ENCODE data around the gene PSRC1. TPM values are rescaled to one million over a fixed set of nuclear protein-coding genes. Genes with fewer than 3 reads are reported as not detected.

PSRC1 gene
- total RNA-seq, 5 donors from 2014 or later (not counting 1 experiment from before 2014, with no cell fraction given) = 0.35 to 1.6 (median 0.72) TPM

GRCh38 chr1:109269981-109270622 is 12.8 kb downstream of the PSRC1 start:
- Histone ChIP-seq H3K9me3 (no peaks in the 10 kb centered on the region), H3K27ac (ENCODE audit: low read length) (no peak overlapping the region), H3K4me1 (ENCODE audit: control insufficient read depth in 1 of 2, extremely low read depth in 1 of 2, insufficient read depth in 2 of 2, low read length in 2 of 2) (no peaks in the 10 kb centered on the region), H3K27me3 (replicated peaks in 1 of 2; ENCODE audit: control insufficient read depth in 2 of 2, extremely low read depth in 1 of 2, insufficient read depth in 2 of 2, low read length in 1 of 2) (peaks cover 0 to 7% of the 10 kb centered on the region in 2 experiments), H3K4me3 (ENCODE audit: control insufficient read depth in 1 of 2, extremely low read depth in 1 of 2, low read length in 1 of 2) (no peak overlapping the region), H3K36me3 (ENCODE audit: control insufficient read depth in 2 of 2, extremely low read depth in 1 of 2, insufficient read depth in 1 of 2, low read length in 1 of 2) (peaks cover 0 to 10% of the 10 kb centered on the region in 2 donors)
- H3K9me3 Mint-ChIP-seq = no peaks in the 10 kb centered on the region
- H3K27ac Mint-ChIP-seq = no peak overlapping the region
- peaks cover 2% of the 10 kb centered on the region for H3K36me3 Mint-ChIP-seq
- ATAC-seq (replicated peaks in 1 of 4) (no peak), DNase-seq (no peak)
- peaks cover 0 to 3% (median 0%) of the 10 kb centered on the region in 3 donors for H3K4me1 Mint-ChIP-seq
- H3K27me3 Mint-ChIP-seq = peaks cover 0 to 3% of the 10 kb centered on the region in 2 donors
- 86% methylated on average over 17 of the region's 17 CpGs for WGBS (ENCODE audit: insufficient coverage)
- no peak overlapping the region for H3K4me3 Mint-ChIP-seq
- CTCF ChIA-PET = no interaction called here
- POLR2A ChIA-PET = no interaction called here

- Mint-ChIP-seq H3K4me3 (no peak overlapping the region), H3K4me1 (peaks cover 0 to 3% (median 0%) of the 10 kb centered on the region in 3 donors), H3K27me3 (peaks cover 0 to 3% of the 10 kb centered on the region in 2 donors), H3K27ac (no peak overlapping the region), H3K9me3 (no peaks in the 10 kb centered on the region), H3K36me3 (peaks cover 2% of the 10 kb centered on the region)
- POLR2A ChIA-PET = no interaction called here
- ATAC-seq (replicated peaks in 1 of 4) (no peak), DNase-seq (no peak)
- Histone ChIP-seq H3K9me3 (no peaks in the 10 kb centered on the region), H3K27me3 (replicated peaks in 1 of 2; ENCODE audit: control insufficient read depth in 2 of 2, extremely low read depth in 1 of 2, insufficient read depth in 2 of 2, low read length in 1 of 2) (peaks cover 0 to 7% of the 10 kb centered on the region in 2 experiments), H3K36me3 (ENCODE audit: control insufficient read depth in 2 of 2, extremely low read depth in 1 of 2, insufficient read depth in 1 of 2, low read length in 1 of 2) (peaks cover 0 to 10% of the 10 kb centered on the region in 2 donors), H3K4me1 (ENCODE audit: control insufficient read depth in 1 of 2, extremely low read depth in 1 of 2, insufficient read depth in 2 of 2, low read length in 2 of 2) (no peaks in the 10 kb centered on the region), H3K4me3 (ENCODE audit: control insufficient read depth in 1 of 2, extremely low read depth in 1 of 2, low read length in 1 of 2) (no peak overlapping the region), H3K27ac (ENCODE audit: low read length) (no peak overlapping the region)
- CTCF ChIA-PET = interaction anchor here in 1 of 2 donors (0.5 kb wide), 1 partner anchor 130 kb away, joined by 7 read pairs; no protein-coding TSS in a partner anchor
- whole genome bisulfite sequencing (ENCODE audit: insufficient coverage) = 85% methylated on average over 31 of the region's 33 CpGs
These were observed 13.5 kb downstream of the PSRC1 start for GRCh38 chr1:109269212-109269980.

- 92% methylated on average over 16 of the region's 29 CpGs for WGBS (ENCODE audit: insufficient coverage)
- no peak for ATAC-seq (replicated peaks in 1 of 4)
- POLR2A ChIA-PET = no interaction called here
These were observed 14.3 kb downstream of the PSRC1 start for GRCh38 chr1:109268431-109269211.

GRCh38 chr1:109267743-109268300 is 15.1 kb downstream of the PSRC1 start:
- no peaks in the 10 kb centered on the region for H3K27me3 Mint-ChIP-seq
- 97% methylated on average over 14 of the region's 17 CpGs for WGBS (ENCODE audit: insufficient coverage)
- H3K4me1 Mint-ChIP-seq = peaks cover 2 to 6% (median 3%) of the 10 kb centered on the region in 3 donors
- ATAC-seq (replicated peaks in 1 of 4) = no peak
- no peak for DNase-seq
- ChIA-PET POLR2A (no interaction called here), CTCF (interaction anchor here in 1 of 2 donors (0.6 to 1.0 kb wide), 2 partner anchors 40 to 130 kb away, joined by 3 to 10 read pairs; partner anchors contain the start of gene SORT1)
- H3K36me3 ChIP-seq (ENCODE audit: control insufficient read depth in 2 of 2, extremely low read depth in 1 of 2, insufficient read depth in 1 of 2, low read length in 1 of 2) = peaks cover 0 to 10% of the 10 kb centered on the region in 2 donors
- peaks cover 0 to 7% of the 10 kb centered on the region in 2 experiments for H3K4me1 ChIP-seq (ENCODE audit: control insufficient read depth in 1 of 2, extremely low read depth in 1 of 2, insufficient read depth in 2 of 2, low read length in 2 of 2)
- no peaks in the 10 kb centered on the region for H3K9me3 ChIP-seq
- no peak overlapping the region for H3K4me3 ChIP-seq (ENCODE audit: control insufficient read depth in 1 of 2, extremely low read depth in 1 of 2, low read length in 1 of 2)
- H3K27ac Mint-ChIP-seq = no peak overlapping the region
- H3K27ac ChIP-seq (ENCODE audit: low read length) = no peak overlapping the region
- no peak overlapping the region for H3K4me3 Mint-ChIP-seq
- H3K9me3 Mint-ChIP-seq = no peaks in the 10 kb centered on the region
- peaks cover 2% of the 10 kb centered on the region for H3K36me3 Mint-ChIP-seq
- peaks cover 0 to 11% of the 10 kb centered on the region in 2 experiments for H3K27me3 ChIP-seq (replicated peaks in 1 of 2; ENCODE audit: control insufficient read depth in 2 of 2, extremely low read depth in 1 of 2, insufficient read depth in 2 of 2, low read length in 1 of 2)

More at GRCh38 chr1:109268431-109269211, 14.3 kb downstream of the PSRC1 start:
- Histone ChIP-seq H3K27ac (ENCODE audit: low read length) (no peak overlapping the region), H3K4me1 (ENCODE audit: control insufficient read depth in 1 of 2, extremely low read depth in 1 of 2, insufficient read depth in 2 of 2, low read length in 2 of 2) (peaks cover 0 to 2% of the 10 kb centered on the region in 2 experiments), H3K4me3 (ENCODE audit: control insufficient read depth in 1 of 2, extremely low read depth in 1 of 2, low read length in 1 of 2) (no peak overlapping the region), H3K27me3 (replicated peaks in 1 of 2; ENCODE audit: control insufficient read depth in 2 of 2, extremely low read depth in 1 of 2, insufficient read depth in 2 of 2, low read length in 1 of 2) (peaks cover 0 to 8% of the 10 kb centered on the region in 2 experiments), H3K36me3 (ENCODE audit: control insufficient read depth in 2 of 2, extremely low read depth in 1 of 2, insufficient read depth in 1 of 2, low read length in 1 of 2) (peaks cover 0 to 10% of the 10 kb centered on the region in 2 donors), H3K9me3 (no peaks in the 10 kb centered on the region)
- H3K36me3 Mint-ChIP-seq = peaks cover 2% of the 10 kb centered on the region
- no peak overlapping the region for H3K27ac Mint-ChIP-seq
- H3K4me3 Mint-ChIP-seq = no peak overlapping the region
- CTCF ChIA-PET = interaction anchor here in 1 of 2 donors (1.0 kb wide), 1 partner anchor 130 kb away, joined by 3 read pairs; the partner anchor contains the start of gene SORT1
- DNase-seq = no peak
- no peaks in the 10 kb centered on the region for H3K9me3 Mint-ChIP-seq
- peaks cover 0 to 2% (median under 1%) of the 10 kb centered on the region in 3 donors for H3K4me1 Mint-ChIP-seq
- H3K27me3 Mint-ChIP-seq = no peaks in the 10 kb centered on the region

GRCh38 chr1:109266965-109267364 is 16.0 kb downstream of the PSRC1 start:
- CTCF ChIA-PET = interaction anchor here in 1 of 2 donors (1.0 kb wide), 1 partner anchor 265 kb away, joined by 12 read pairs; no protein-coding TSS in a partner anchor
- Histone ChIP-seq H3K4me3 (ENCODE audit: control insufficient read depth in 1 of 2, extremely low read depth in 1 of 2, low read length in 1 of 2) (no peak overlapping the region), H3K27ac (ENCODE audit: low read length) (no peak overlapping the region), H3K9me3 (no peaks in the 10 kb centered on the region), H3K4me1 (ENCODE audit: control insufficient read depth in 1 of 2, extremely low read depth in 1 of 2, insufficient read depth in 2 of 2, low read length in 2 of 2) (peaks cover 0 to 7% of the 10 kb centered on the region in 2 experiments), H3K36me3 (ENCODE audit: control insufficient read depth in 2 of 2, extremely low read depth in 1 of 2, insufficient read depth in 1 of 2, low read length in 1 of 2) (peaks cover 0 to 10% of the 10 kb centered on the region in 2 donors), H3K27me3 (replicated peaks in 1 of 2; ENCODE audit: control insufficient read depth in 2 of 2, extremely low read depth in 1 of 2, insufficient read depth in 2 of 2, low read length in 1 of 2) (peaks cover 0 to 5% of the 10 kb centered on the region in 2 experiments)
- DNase-seq = no peak
- WGBS (ENCODE audit: insufficient coverage) = 76% methylated on average over 9 of the region's 11 CpGs
- Mint-ChIP-seq H3K36me3 (peaks cover 2% of the 10 kb centered on the region), H3K4me3 (no peak overlapping the region), H3K27me3 (no peaks in the 10 kb centered on the region), H3K9me3 (no peaks in the 10 kb centered on the region), H3K27ac (no peak overlapping the region), H3K4me1 (peaks cover 2 to 6% (median 3%) of the 10 kb centered on the region in 3 donors)
- POLR2A ChIA-PET = no interaction called here
- no peak for ATAC-seq (replicated peaks in 1 of 4)

All from T-cell (primary cell).